Liver (tissue), 9 donors: Measurements from ENCODE around the gene FPR1. TPM values are rescaled to one million over a fixed set of nuclear protein-coding genes. Genes with fewer than 3 reads are reported as not detected.

Experiments
- DNase-seq: peaks from one replicate; pipeline ENCODE4 v3.0.0-alpha.2; 2017; ENCODE audit warnings: low spot score
- H3K27ac ChIP-seq, 2 donors: one replicate each; pipeline ENCODE4 v1.7.0; 2013; ENCODE audit warnings: inconsistent platforms in 2 of 2, low read length in 2 of 2, control low read depth in 1 of 2, low read depth in 1 of 2, mild to moderate bottlenecking in 1 of 2
- H3K27me3 ChIP-seq, 4 donors: one replicate each; pipeline versions ENCODE4 v1.6.1 to v1.7.0; 2013; ENCODE audit warnings: low read length in 3 of 4, inconsistent platforms in 1 of 4, mild to moderate bottlenecking in 1 of 4, moderate library complexity in 1 of 4; ENCODE audit not compliant: control insufficient read depth in 4 of 4, insufficient read depth in 4 of 4
- H3K36me3 ChIP-seq, 4 donors: one replicate each; pipeline versions ENCODE4 v1.6.1 to v1.7.0; 2013; ENCODE audit warnings: low read length in 3 of 4, mild to moderate bottlenecking in 3 of 4, low read depth in 1 of 4, moderate library complexity in 1 of 4; ENCODE audit not compliant: control insufficient read depth in 4 of 4, insufficient read depth in 3 of 4
- H3K4me1 ChIP-seq, 4 donors: one replicate each; pipeline versions ENCODE4 v1.6.1 to v1.7.0; 2013; ENCODE audit warnings: low read length in 3 of 4, mild to moderate bottlenecking in 3 of 4, moderate library complexity in 1 of 4; ENCODE audit not compliant: control insufficient read depth in 4 of 4, insufficient read depth in 4 of 4
- H3K4me3 ChIP-seq, 3 donors: one replicate each; pipeline versions ENCODE4 v1.6.1 to v1.7.0; 2013; ENCODE audit warnings: low read length in 3 of 3, control low read depth in 1 of 3, low read depth in 1 of 3, mild to moderate bottlenecking in 1 of 3
- H3K9ac ChIP-seq, 2 donors: one replicate each; pipeline ENCODE4 v1.7.0; 2013; ENCODE audit warnings: low read length in 2 of 2, mild to moderate bottlenecking in 2 of 2, moderate library complexity in 2 of 2, control low read depth in 1 of 2, low read depth in 1 of 2
- H3K9me3 ChIP-seq, 4 donors: one replicate each; pipeline versions ENCODE4 v1.6.1 to v1.7.0; 2013; ENCODE audit warnings: low read length in 3 of 4; ENCODE audit not compliant: control insufficient read depth in 4 of 4
- FOXA1 ChIP-seq: IDR thresholded peaks from 2 replicates; pipeline ENCODE4 v1.6.1; 2016; ENCODE audit warnings: antibody characterized with exemption
- FOXA2 ChIP-seq: IDR thresholded peaks from 2 replicates; pipeline ENCODE4 v1.6.1; 2016; ENCODE audit warnings: antibody characterized with exemption
- NR2F2 ChIP-seq: IDR thresholded peaks from 2 replicates; pipeline ENCODE4 v1.6.1; 2016; ENCODE audit warnings: antibody characterized with exemption
- RAD21 ChIP-seq, 2 donors: IDR thresholded peaks; 2 replicates each; pipeline ENCODE4 v1.6.1; 2016; ENCODE audit warnings: antibody characterized with exemption in 2 of 2, mild to moderate bottlenecking in 2 of 2
- RXRA ChIP-seq, 2 donors: IDR thresholded peaks; 2 replicates each; pipeline ENCODE4 v1.6.1; 2017 to 2018; ENCODE audit warnings: antibody characterized with exemption in 2 of 2, mild to moderate bottlenecking in 1 of 2
- SP1 ChIP-seq: IDR thresholded peaks from 2 replicates; pipeline ENCODE4 v1.6.1; 2018; ENCODE audit warnings: antibody characterized with exemption, mild to moderate bottlenecking
- TAF1 ChIP-seq: conservative IDR thresholded peaks from 2 replicates; pipeline ENCODE4 v1.6.1; 2016; ENCODE audit warnings: antibody characterized with exemption, mild to moderate bottlenecking
- YY1 ChIP-seq: IDR thresholded peaks from 2 replicates; pipeline ENCODE4 v1.6.1; 2016; ENCODE audit warnings: antibody characterized with exemption, mild to moderate bottlenecking
- ZBTB33 ChIP-seq: IDR thresholded peaks from 2 replicates; pipeline ENCODE4 v1.6.1; 2016; ENCODE audit warnings: antibody characterized with exemption
- WGBS: extraction: QIAGEN DNeasy Blood & Tissue Kit; methylation state at CpG from one replicate; pipeline ENCODE4 v1.1.7; 2013; 5-methylcytosine and 5-hydroxymethylcytosine counted together
- polyA plus RNA-seq, 2 donors: library from polyadenylated mRNA; stranded (reverse) in 1 of 2; unstranded in 1 of 2; fragments of 200-250 nt in 1 of 2; fragments of >200 nt in 1 of 2; fragmentation: Nextera tagmentation in 1 of 2; extraction: Ambion mirVana in 1 of 2; gene quantifications; one replicate each; pipeline versions ENCODE4 v1.2.1 to v1.2.3, GENCODE V29; 2013 to 2015
- total RNA-seq, 2 donors: library from RNA; depleted of rRNA; stranded (reverse); fragments of >200 nt; gene quantifications; one replicate each; pipeline ENCODE4 v1.2.3, GENCODE V29; 2014
- TF ChIP-seq, protein P1 (sequence below): IDR thresholded peaks from 2 replicates; pipeline ENCODE4 v1.6.1; 2016; ENCODE audit warnings: antibody characterized with exemption
- TF ChIP-seq, protein P2 (sequence below): IDR thresholded peaks from 2 replicates; pipeline ENCODE4 v1.6.1; 2016; ENCODE audit warnings: antibody characterized with exemption
- TF ChIP-seq, protein P3 (sequence below): IDR thresholded peaks from 2 replicates; pipeline ENCODE4 v1.6.1; 2016; ENCODE audit warnings: antibody characterized with exemption, mild to moderate bottlenecking
- donor health status: healthy.
- donor health status: healthy.
- donor health status: healthy.
- donor health status: healthy.
- donor health status: healthy.

FPR1 gene
- total and polyA plus RNA-seq, 4 donors = 2.7 to 17.0 (median 8.1) TPM

DNA sequence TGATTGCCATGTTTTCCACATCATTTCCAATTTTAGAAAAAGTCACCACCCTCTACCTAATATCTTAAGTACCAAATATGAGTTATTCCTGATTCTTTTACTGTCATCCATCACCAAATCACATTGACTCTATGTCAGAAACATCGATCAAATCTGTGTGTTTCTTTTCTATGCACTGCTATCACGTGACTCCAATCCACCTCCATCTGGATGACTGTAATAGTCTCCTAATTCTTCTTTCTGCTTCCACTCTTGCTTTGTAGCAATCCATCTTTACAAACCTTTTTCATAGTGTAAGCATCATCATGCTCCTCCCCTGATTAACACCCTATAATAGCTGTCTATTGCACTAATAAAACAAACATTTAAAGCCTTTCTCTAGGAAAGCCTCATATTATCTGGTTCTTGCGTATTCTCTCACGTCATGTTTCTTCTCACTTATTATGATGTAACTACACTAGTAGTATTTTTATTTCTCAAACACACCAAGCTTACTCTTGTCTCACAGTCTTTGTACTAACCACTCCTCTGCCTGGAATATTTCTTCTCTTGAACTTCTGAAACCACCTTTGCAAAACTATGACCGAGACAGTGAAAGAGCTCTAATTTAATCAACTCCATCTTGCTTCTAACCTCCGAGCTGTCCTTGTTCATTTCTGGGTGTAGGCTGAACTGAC lies 32.6 kb upstream of the FPR1 start (continued):
- TF ChIP-seq FOXA1 (no peak), YY1 (no peak), RXRA (IDR thresholded peaks at IDR 0.05) (no peak), NR2F2 (no peak), SP1 (no peak), FOXA2 (no peak), ZBTB33 (no peak), RAD21 (IDR thresholded peaks at IDR 0.05) (no peak)
- TF ChIP-seq, protein P1, sequence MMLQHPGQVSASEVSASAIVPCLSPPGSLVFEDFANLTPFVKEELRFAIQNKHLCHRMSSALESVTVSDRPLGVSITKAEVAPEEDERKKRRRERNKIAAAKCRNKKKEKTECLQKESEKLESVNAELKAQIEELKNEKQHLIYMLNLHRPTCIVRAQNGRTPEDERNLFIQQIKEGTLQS = no peak

- H3K4me1 ChIP-seq = no peaks in the 10 kb centered on the region
- no peaks in the 10 kb centered on the region for H3K36me3 ChIP-seq
- H3K27ac ChIP-seq = no peak overlapping the region
- TF ChIP-seq RAD21 (IDR thresholded peaks at IDR 0.05) (peak; percentile 16 to 24), RXRA (IDR thresholded peaks at IDR 0.05) (no peak)
- TF ChIP-seq, protein P2, sequence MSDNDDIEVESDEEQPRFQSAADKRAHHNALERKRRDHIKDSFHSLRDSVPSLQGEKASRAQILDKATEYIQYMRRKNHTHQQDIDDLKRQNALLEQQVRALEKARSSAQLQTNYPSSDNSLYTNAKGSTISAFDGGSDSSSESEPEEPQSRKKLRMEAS = no peak
- TF ChIP-seq, protein P3, sequence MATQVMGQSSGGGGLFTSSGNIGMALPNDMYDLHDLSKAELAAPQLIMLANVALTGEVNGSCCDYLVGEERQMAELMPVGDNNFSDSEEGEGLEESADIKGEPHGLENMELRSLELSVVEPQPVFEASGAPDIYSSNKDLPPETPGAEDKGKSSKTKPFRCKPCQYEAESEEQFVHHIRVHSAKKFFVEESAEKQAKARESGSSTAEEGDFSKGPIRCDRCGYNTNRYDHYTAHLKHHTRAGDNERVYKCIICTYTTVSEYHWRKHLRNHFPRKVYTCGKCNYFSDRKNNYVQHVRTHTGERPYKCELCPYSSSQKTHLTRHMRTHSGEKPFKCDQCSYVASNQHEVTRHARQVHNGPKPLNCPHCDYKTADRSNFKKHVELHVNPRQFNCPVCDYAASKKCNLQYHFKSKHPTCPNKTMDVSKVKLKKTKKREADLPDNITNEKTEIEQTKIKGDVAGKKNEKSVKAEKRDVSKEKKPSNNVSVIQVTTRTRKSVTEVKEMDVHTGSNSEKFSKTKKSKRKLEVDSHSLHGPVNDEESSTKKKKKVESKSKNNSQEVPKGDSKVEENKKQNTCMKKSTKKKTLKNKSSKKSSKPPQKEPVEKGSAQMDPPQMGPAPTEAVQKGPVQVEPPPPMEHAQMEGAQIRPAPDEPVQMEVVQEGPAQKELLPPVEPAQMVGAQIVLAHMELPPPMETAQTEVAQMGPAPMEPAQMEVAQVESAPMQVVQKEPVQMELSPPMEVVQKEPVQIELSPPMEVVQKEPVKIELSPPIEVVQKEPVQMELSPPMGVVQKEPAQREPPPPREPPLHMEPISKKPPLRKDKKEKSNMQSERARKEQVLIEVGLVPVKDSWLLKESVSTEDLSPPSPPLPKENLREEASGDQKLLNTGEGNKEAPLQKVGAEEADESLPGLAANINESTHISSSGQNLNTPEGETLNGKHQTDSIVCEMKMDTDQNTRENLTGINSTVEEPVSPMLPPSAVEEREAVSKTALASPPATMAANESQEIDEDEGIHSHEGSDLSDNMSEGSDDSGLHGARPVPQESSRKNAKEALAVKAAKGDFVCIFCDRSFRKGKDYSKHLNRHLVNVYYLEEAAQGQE = no peak
- no peaks in the 10 kb centered on the region for H3K27me3 ChIP-seq
- no peak for DNase-seq
- H3K9ac ChIP-seq = no peak overlapping the region
- peaks cover 0 to 3% (median under 1%) of the 10 kb centered on the region in 4 donors for H3K9me3 ChIP-seq
- H3K4me3 ChIP-seq = no peak overlapping the region
- 43% methylated on average over 3 of the region's 3 CpGs for WGBS
These were observed 31.7 kb upstream of the FPR1 start for GRCh38 chr19:51783372-51783771.

DNA sequence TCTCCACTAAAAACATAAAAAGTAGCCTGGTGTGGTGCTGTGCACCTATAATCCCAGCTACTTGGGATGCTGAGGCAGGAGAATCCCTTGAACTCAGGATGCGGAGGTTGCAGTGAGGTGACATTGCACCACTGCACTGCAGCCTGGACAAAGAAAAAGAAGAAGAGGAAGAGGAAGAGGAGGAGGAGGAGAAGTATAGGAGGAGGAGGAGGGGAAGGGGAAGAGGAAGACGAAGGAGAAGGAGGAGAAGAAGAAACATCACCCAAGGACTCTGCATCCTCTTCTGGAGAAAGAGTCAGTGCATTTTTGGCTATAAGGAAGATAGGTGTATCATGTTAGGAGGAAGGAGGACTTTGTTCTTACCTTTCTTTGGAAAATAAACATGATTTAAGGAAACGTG lies 30.3 kb upstream of the FPR1 start:
- Histone ChIP-seq H3K4me3 (no peak overlapping the region), H3K4me1 (no peaks in the 10 kb centered on the region), H3K9me3 (peaks cover 0 to 3% (median 0%) of the 10 kb centered on the region in 4 donors), H3K9ac (no peak overlapping the region), H3K27me3 (no peaks in the 10 kb centered on the region), H3K27ac (no peak overlapping the region), H3K36me3 (no peaks in the 10 kb centered on the region)
- no peak for DNase-seq
- 41% methylated on average over 3 of the region's 3 CpGs for WGBS
- TF ChIP-seq TAF1 (no peak), NR2F2 (no peak)
